ENCODE data around the gene SLC25A26. TPM values are rescaled to one million over a fixed set of nuclear protein-coding genes. Genes with fewer than 3 reads are reported as not detected.

SLC25A26 gene
- total RNA-seq, 4 donors from 2014 or later: 22.0 to 33.9 (median 27.0) TPM

- Histone ChIP-seq H3K4me3 (no peak overlapping the region), H3K36me3 (peaks cover 0 to 97% of the 10 kb centered on the region in 2 donors), H3K27me3 (no peaks in the 10 kb centered on the region), H3K27ac (no peak overlapping the region), H3K4me1 (peaks cover 0 to 28% (median 5%) of the 10 kb centered on the region in 3 donors), H3K9me3 (no peaks in the 10 kb centered on the region)
- no peak for ATAC-seq
- TF ChIP-seq EP300 (IDR thresholded peaks at IDR 0.05) (no peak), POLR2AphosphoS5 (IDR thresholded peaks at IDR 0.05) (no peak), POLR2A (IDR thresholded peaks at IDR 0.05) (no peak), CTCF (IDR thresholded peaks at IDR 0.05) (no peak)
- WGBS, 2 donors (ENCODE audit: low coverage in 1 of 2): 50 to 74% methylated on average over 1 to 2 of the region's 26 CpGs
Observed at GRCh38 chr3:66380200-66380932, 159.6 kb downstream of the SLC25A26 start.

GRCh38 chr3:66381626-66382025 lies 160.8 kb downstream of the SLC25A26 start:
- Histone ChIP-seq H3K36me3 (peaks cover 4 to 98% of the 10 kb centered on the region in 2 donors), H3K27me3 (no peaks in the 10 kb centered on the region), H3K9me3 (no peaks in the 10 kb centered on the region), H3K27ac (peak overlapping the region in 3 of 4 donors; percentile 39 to 53 (median 51)), H3K4me3 (no peak overlapping the region), H3K4me1 (peaks cover 0 to 23% (median 5%) of the 10 kb centered on the region in 3 donors)
- WGBS, 2 donors (ENCODE audit: low coverage in 1 of 2): no CpG with 5 or more reads among the region's 7 CpGs
- no peak for TF ChIP-seq POLR2A (IDR thresholded peaks at IDR 0.05)
- TF ChIP-seq POLR2AphosphoS5 (IDR thresholded peaks at IDR 0.05): peak; percentile 90
- peak; percentile 56 for ATAC-seq

DNA sequence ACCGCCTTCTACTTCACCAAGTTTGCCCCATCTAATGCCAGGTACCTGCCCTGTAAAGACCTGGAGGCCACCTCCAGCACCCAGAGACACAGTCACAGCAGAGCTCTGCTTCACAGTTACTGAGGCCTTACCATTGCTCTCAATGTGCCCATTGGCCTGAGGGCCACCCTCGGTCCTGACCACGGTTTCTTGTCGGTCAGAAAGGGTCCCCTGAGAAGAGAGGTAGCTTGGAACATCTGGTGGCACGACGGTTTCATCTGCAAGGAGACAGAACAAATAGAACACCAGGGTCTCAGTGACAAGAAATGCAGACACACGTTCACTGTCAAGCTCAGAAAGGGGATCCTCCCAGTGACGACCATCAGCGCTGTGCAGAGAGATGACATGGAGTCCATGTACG lies 161.3 kb downstream of the SLC25A26 start:
- no peak overlapping the region for H3K4me3 ChIP-seq
- ATAC-seq: no peak
- WGBS, 2 donors (ENCODE audit: low coverage in 1 of 2): 82 to 100% methylated on average over 2 to 3 of the region's 10 CpGs
- H3K27ac ChIP-seq: peak overlapping the region in 3 of 4 donors; percentile 39 to 53 (median 51)
- no peaks in the 10 kb centered on the region for H3K27me3 ChIP-seq
- no peaks in the 10 kb centered on the region for H3K9me3 ChIP-seq
- H3K36me3 ChIP-seq: peaks cover 4 to 100% of the 10 kb centered on the region in 2 donors
- H3K4me1 ChIP-seq: peaks cover 0 to 18% (median under 1%) of the 10 kb centered on the region in 3 donors
- TF ChIP-seq POLR2A (IDR thresholded peaks at IDR 0.05): no peak
- no peak for TF ChIP-seq POLR2AphosphoS5 (IDR thresholded peaks at IDR 0.05)
- TF ChIP-seq CTCF (IDR thresholded peaks at IDR 0.05): no peak
- no peak for TF ChIP-seq EP300 (IDR thresholded peaks at IDR 0.05)

DNA sequence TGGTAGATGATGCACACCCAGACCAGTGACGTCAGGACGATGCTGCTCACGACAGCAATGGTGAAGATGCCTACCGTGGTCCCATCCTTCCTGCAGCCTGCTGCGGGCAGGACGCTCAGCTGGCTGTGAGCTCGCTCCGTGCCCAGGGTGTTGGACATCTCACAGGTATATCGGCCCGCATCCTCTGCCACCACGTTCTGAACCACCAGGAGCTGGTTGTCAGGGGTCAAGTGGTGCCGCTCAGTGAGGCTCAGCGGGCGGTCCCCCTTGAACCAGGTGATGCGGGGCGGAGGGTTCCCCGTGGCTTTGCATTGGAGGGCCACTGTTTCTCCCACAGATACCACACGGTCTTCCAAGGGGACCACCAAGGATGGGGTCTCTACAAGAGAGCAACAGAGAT lies 162.2 kb downstream of the SLC25A26 start:
- WGBS, 2 donors (ENCODE audit: low coverage in 1 of 2): 20% methylated on average over 1 of the region's 18 CpGs; no CpG with 5 or more reads in 1 of the 2 donors
- no peaks in the 10 kb centered on the region for H3K9me3 ChIP-seq
- H3K4me3 ChIP-seq: no peak overlapping the region
- no peak for ATAC-seq
- H3K4me1 ChIP-seq: peaks cover 0 to 13% (median 0%) of the 10 kb centered on the region in 3 donors
- no peak for TF ChIP-seq CTCF (IDR thresholded peaks at IDR 0.05)
- TF ChIP-seq POLR2A (IDR thresholded peaks at IDR 0.05): no peak
- no peak for TF ChIP-seq EP300 (IDR thresholded peaks at IDR 0.05)
- TF ChIP-seq POLR2AphosphoS5 (IDR thresholded peaks at IDR 0.05): no peak
- no peaks in the 10 kb centered on the region for H3K27me3 ChIP-seq
- peaks cover 4 to 94% of the 10 kb centered on the region in 2 donors for H3K36me3 ChIP-seq
- peak overlapping the region in 1 of 4 donors; percentile 53 for H3K27ac ChIP-seq

DNA sequence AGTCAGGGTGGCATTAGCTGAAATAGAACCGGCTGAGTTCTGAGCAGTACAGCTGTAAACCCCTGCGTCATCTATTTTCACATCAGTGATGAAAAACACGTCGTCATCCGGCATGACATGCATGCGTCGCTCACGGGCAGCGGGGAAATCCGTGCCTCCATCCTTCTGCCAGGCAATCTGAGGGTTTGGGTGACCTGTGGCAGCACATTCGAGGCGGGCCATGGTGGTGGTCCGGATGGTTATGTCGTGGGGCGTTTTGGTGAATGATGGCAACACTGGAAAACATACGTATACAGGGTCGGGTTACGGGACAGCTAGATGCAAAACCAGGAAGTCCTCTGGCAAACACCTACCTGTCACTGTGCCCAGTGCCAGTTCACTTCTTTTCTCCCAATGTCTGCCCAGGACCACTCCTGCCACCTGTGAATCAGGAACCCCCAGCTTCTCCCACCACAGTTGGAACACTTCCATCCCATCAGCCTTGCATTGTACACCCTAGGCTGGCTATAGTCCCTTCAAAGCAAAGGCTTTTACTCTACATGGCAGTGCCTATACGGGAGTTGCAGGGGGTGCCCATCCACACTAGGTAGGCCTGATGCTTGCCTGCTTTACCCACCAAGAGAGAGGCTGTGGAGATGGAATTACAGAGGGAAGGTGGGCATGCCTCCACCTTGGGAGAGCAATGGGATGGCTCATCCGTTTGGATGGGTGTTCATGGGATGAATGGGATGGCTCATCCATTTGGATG lies 163.4 kb downstream of the SLC25A26 start:
- no peak for ATAC-seq
- Histone ChIP-seq H3K4me3 (no peak overlapping the region), H3K27me3 (no peaks in the 10 kb centered on the region), H3K36me3 (peaks cover 4 to 83% of the 10 kb centered on the region in 2 donors), H3K27ac (no peak overlapping the region), H3K9me3 (no peaks in the 10 kb centered on the region), H3K4me1 (peaks cover 0 to 13% (median 0%) of the 10 kb centered on the region in 3 donors)
- WGBS, 2 donors (ENCODE audit: low coverage in 1 of 2): 92 to 100% methylated on average over 6 to 18 of the region's 20 CpGs
- TF ChIP-seq CTCF (IDR thresholded peaks at IDR 0.05) (no peak), EP300 (IDR thresholded peaks at IDR 0.05) (no peak), POLR2A (IDR thresholded peaks at IDR 0.05) (no peak), POLR2AphosphoS5 (IDR thresholded peaks at IDR 0.05) (no peak)

Data from gastroesophageal sphincter (tissue), 4 donors.